GM03348 (cell line): ENCODE results near the gene ITGB6.
"Not testable (repeated sequence)": the region's sequence is repeated elsewhere in the genome, so short reads cannot be mapped to it uniquely, and the experiment has no call there.

Experiments
- DNase-seq: peaks from one replicate; pipeline ENCODE4 v3.0.0; 2012; ENCODE audit warnings: low spot score

Gene ITGB6

DNA sequence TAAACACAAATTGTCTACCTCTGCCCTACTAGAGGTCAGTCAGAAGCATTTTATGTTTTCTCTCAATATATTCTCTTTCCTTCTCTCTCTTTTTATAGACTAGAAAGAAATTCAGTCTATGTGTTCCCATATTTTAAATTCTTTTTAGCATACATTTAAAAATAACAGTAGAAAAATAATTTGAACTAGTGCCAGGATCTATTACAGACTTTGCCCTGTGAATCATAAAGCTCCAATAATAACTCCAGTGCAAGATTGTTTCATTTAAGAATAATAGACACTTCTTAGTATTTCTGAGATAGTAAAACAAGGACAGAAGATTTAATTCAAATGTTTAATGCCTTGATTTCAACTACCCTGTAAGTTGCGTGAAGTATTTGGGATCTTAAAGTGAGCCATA is 60.1 kb downstream of the ITGB6 start:
- DNase-seq = no peak

DNA sequence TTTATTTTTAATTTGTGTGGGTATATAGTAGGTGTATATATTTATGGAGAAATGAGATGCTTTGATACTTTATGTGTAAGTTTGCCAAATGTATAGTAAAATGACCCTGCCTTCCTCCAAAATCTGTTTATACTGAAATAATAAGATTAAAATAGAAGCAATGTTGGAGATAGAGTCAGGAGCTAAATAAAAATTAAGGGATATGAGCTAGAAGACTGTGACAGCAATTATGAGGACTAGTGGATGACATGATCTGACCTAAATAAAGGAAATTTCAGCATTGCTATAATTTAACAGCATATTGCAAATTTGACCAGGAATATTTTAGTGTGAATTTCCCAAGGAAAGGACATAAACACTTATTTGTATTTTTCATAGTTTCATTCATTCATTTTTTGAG is 60.7 kb downstream of the ITGB6 start:
- no peak for DNase-seq

DNA sequence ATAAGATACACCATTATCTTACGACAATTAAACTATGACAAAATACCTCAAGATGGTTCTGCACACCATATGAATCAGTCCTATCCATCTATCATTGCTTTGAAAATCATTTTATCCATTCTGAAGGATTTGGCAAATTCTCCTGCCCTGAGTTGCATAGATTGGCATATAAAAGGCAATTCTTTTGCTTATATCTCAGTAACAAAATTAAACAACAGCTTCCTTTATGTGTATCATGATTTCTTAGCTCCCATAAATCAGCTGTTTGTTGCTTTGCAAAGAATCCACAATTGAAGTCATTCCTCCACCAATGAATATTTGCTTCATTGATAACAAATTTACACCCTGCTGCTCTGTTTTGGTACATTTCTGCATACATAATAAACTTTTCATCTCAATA is 61.7 kb downstream of the ITGB6 start:
- DNase-seq = no peak

DNA sequence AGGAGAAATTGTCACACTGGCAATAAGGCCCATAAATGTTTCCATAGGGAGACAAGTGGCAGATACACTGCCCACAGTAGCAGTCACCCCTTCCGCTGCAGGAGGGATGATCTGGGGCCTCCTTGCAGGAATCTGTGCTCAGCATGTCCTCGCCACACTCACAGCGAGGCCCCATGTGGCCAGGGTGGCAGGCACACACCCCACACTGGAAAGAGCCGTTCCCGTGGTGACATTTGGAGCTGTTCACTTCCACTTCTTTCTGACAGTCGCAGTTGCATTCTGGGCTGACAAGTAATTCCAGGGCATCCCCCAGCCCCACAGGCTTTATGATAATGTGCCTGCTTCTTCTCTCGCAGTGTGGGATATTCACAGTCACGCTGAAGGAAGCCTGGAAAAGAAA is 62.6 kb downstream of the ITGB6 start:
- no peak for DNase-seq

DNA sequence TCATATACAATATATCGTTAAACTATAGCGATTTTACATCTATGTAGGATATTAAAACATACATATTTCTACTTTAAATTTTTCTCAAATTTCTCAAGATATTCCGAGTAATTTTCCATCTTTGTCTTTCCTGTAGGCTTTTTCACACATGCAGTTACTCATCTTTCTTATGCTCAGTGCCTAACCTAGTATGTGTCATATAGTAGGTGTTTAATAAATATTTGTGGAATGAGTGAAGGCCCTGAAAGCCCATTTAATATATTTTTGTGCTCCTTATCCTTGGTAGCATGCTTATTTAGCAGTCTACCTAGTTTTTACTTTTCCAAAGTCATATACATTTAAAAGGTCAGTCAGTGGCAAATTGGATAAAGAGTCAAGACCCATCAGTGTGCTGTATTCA is 67.3 kb downstream of the ITGB6 start:
- no peak for DNase-seq

DNA sequence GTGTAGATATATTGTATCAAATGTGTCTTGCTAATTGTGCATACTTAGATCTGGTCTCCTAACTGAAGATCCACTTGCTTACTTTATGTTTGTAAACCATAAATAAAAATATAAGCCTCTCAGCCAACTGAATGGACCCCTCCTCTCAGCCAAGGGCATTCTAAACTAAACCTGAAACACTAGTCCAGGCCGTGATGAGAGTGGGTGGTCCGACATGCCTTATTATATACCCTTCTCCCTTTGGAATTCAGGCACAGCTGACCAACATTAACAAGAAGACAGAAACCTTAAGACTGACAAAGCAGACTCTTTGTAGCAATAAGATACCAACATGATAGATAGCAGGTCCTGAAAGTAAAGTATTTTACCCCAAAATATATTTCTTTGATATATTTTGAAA is 73.3 kb downstream of the ITGB6 start:
- DNase-seq = no peak

DNA sequence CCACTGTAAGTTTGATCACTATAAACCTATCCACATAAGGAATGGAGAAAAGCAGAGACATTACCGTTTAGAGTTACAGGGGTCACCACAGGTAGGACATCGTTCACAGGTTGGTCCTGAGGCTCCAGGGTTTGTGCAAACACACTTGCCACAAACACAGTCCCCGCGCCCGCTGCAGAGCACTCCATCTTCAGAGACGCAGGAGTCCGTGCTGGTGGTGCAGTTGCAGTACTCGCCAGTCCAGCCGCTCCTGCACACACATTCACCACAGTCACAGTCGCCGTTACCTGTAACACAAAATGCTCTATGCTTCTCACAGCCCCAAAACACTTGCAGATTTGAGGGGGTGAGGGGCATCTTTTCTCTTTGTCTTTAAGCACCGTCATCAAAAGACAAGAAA is 73.8 kb downstream of the ITGB6 start:
- no peak for DNase-seq

DNA sequence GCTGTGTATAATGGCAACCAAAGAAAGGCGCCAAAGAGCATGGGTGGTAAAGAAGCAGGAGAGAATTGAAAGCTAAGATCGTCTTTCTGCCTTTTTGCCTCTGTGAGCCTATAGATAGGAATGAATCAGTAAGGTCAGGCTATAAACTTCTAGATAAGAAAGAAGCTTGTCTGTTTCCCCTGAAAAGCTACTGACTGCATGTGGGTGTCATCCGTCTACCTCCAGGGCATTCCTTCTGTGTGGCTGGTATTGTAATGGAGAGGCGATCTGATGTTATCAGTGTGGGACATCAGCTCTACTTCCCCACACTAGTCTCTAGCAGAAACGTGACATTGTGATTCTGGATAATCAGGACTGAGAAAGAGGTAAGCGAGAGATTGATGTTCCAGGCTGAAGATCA is 74.2 kb downstream of the ITGB6 start:
- DNase-seq = no peak

DNA sequence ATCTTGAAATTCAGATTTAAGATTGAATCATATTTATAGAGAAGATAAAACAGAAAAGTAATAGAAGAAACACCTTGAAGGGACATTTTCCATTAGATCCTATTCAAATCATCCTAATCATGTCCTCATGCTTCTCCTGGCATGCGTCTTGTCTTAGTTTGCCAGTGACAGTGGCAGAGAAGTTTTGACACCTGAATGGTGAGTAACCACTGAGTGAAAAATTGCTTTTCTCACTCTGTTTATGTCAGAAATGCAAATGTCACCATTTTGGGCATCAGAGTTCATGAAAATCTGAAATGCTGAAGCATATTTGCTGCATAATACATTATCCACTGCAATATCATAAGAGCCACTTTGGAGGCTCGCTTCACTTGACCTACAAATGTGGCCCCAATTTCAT is 74.7 kb downstream of the ITGB6 start:
- DNase-seq = no peak

DNA sequence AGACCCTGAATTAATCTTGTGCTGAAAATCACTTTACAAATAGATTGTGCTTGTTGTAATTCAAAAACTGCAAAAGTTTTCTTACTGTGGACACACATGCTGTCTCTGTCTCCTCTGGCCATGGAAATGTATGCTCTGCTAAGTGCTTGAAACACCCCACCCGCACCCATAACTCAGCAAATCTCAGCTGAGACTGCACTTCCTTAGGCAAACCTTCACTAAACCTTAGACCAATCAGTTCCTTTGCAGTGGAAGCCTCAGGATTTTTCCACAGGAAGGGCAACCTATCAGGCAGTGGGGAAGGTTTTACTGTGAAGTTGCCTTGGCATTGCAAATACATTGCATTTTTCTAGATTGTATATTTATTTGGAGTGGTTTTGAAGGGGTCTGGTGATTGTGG is 75.5 kb downstream of the ITGB6 start:
- no peak for DNase-seq

DNA sequence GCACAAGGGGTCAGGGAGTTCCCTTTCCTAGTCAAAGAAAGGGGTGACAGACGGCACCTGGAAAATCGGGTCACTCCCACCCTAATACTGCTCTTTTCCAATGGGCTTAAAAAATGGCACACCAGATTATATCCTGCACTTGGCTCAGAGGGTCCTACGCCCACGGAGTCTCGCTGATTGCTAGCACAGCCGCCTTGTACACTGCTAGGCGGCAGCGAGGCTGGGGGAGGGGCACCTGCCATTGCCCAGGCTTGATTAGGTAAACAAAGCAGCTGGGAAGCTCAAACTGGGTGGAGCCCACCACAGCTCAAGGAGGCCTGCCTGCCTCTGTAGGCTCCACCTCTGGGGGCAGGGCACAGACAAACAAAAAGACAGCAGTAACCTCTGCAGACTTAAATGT is 85.4 kb downstream of the ITGB6 start:
- DNase-seq = not testable (repeated sequence)

DNA sequence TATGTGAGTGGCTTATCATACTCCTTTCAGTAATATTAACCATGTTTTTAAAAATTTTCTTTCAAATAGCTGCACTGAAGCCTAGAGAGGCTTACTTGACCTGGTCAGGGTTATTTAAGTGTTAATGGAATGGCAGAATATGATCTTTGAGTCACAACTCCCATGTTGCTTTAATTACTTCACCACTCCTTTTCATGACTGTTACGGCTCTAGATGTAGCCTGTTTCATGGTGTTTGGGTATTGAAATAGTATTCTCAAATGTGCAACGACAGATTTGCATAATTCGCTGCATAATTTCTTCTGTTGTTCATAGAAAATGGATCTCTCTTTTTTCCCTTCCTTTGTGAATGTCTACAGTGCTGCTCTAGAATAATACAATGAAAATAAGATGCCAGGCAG is 86.1 kb downstream of the ITGB6 start:
- peak; percentile 37 for DNase-seq

DNA sequence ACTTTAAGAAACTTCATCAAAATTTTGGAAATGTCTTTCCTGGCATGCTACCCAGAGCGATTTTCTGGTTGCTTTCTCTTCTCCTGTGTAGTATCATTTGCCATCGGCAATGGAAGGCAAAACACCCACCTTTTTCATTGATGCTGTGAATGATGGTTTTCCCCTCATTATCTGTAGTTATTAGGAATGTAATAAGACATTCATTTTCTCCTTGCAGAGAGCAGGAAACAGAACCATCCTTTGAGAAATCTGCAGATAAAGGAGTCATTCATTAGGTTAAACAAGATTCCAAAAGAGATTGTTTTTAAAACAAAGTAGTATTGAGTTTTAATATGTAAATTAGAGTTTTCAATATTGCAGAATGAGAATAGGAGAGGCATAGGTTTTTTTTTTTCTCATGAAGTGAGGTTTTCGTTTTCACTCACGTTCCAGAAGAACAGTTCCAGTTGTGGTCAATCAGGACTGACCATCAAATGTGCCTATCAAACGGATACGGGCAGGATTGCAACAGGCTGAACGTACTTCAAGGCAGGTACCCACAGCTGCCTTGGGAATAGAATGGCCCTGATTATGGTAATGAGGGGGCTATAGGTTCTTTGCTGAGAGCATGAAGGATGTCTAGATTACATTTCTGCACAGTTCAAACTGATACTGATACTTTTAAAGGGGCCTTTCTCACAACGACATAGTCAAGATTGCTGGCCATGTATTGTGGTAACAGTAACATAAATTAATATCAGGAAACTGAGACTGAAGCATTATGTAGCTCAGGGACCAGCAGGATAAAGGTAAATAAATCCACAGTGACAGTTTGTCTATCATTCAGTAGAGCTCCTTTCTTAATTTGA is 87.9 kb downstream of the ITGB6 start:
- no peak for DNase-seq

DNA sequence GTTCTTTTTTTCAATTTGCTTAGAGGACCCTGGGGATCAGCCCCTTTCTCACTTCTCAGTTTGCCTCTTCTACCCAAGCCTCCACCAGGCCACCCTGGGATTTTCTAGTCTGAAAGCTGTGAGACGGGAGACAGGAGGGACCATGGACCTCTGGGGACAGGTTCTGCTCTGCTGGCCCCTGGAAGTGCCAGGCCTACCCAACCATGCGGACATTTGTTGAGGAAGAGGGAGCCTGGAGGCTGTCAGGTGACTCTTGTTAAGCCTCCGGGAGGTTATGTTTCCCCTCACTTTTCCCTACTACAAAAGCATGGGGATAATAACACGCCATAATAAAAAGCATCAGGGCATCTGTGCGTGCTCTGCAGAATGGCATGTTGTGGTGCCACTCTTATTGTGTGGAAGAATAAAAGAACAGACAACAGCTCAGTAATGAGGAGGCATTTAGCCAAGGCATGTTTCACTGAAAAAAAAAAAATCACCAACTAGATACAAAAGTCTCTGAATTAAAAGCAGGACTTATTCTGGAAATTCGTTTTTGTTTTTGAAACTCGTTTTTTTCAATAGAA is 89.3 kb downstream of the ITGB6 start:
- DNase-seq = no peak

DNA sequence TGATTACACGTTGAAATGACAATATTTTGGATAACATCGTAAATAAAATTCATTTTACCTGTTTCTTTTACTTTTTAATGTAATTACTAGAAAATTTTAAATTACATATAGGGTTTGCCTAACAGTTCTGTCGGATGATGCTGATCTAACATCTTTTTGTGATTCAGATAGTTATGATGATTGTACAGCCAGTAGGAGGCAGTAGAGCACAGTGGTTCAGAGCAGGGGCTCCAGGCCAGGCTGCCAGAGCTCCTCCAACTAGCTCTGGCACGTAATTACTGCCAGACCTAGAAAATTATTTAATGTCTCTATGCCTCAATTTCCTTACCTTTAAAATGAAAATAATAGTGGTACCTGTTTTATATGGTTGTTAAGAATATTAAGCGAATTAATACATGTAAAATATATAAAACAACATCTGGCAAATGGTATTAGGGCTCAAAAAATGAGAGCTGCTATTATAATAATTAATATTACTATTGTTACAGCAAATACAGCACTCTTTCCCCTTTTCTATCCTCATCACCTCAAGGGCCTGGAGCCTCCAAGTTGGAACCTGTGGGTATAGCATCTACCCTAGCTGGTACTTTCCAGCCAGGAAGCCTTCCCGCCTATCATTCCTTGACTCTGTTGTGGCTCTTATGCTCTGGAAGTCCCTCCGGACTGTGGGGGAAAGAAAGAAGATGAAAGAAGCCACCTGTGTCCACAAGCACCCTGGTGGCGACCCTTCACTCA is 90.0 kb downstream of the ITGB6 start:
- peak; percentile 88 for DNase-seq

DNA sequence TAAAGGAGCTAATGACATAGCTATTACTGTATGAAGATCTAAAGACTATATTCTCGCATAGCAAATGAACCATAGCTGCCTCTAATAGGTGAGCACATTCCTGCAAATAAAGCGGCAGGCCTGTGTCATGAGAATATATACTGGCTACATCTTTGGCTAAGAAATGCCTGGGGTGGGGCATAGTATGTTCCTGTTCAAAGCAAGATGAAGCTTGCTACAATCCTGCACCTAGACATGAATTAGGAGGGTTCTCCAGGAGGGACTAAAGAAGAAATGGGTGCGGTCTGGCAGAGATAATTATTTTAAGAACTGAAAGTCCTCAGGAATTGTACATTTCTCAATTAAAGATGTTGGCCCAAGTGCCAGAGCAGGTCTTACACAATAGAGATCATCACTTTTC is 90.8 kb downstream of the ITGB6 start:
- DNase-seq = no peak

DNA sequence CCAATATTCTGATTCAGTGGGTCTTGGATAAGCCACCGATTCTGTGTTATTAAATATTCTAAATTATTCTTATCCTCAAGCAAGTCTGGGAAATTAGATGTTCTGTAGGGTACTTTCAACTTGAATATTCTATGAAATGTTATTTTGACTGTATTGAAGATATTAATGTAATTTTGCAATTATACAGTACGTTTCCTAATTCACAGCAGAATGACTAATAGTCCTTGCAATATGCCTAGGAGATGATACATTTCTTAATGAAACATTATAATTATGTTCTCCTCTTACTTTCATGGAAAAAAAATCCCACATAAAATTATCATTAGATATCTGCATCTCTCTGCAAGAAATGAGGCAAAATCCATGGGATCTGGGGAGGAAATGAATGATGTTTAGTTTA is 91.4 kb downstream of the ITGB6 start:
- DNase-seq = no peak

DNA sequence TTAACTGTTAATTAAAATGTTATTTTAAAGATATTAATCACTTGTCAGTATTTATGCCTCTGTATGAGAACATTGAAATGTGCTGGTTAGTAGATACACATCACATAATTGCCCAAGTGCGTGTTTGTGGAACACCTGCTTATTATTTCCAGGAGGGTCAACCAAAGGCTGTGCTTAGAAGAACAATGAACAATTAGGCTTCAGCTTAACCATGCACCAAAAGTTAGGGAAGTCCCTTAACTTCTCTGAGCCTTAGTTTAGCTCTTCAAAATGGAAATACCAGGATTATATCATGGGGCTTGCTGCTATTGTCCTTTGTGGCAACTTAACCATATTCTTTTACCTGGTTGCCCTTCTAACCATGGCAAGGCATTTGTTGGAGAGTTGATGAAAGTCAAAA is 94.7 kb downstream of the ITGB6 start:
- no peak for DNase-seq

DNA sequence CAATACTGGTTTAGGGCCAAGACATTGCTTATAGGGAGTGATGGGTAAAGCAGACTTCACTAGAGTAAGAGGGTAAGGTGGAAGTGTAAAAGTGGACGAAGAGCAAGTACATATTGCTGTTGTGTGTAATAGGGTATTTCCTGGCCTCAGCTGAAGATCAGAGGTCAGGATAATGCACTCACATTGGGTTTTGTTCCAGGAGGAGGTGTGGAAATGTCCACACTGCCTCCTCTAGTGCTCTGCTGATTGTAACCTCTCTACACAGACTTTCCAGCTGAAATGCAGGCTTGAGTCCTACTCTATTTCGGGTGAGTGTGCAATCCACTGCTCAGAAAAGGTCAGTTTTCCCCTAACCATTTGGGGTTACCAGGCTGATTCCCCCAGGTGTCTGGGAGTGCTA is 96.0 kb downstream of the ITGB6 start:
- DNase-seq = no peak

DNA sequence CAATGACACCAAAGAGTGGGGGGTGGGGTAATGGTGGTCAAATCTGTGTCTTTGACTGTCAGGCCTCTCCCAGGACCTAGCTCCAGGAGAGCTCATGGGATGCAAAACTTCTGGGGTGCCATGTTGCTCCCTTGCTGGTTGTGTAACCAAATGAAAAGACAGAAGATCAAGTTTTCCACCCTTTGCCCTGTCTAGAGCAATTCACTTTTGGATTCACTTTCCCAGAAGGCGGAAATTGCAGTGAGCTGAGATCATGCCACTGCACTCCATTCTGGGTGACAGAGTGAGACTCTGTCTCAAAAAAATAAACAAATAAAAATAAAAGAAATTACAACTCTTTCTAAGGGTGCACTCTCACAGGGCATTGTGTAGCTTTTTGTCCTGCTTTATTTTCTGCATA is 102.7 kb downstream of the ITGB6 start:
- DNase-seq = no peak

DNA sequence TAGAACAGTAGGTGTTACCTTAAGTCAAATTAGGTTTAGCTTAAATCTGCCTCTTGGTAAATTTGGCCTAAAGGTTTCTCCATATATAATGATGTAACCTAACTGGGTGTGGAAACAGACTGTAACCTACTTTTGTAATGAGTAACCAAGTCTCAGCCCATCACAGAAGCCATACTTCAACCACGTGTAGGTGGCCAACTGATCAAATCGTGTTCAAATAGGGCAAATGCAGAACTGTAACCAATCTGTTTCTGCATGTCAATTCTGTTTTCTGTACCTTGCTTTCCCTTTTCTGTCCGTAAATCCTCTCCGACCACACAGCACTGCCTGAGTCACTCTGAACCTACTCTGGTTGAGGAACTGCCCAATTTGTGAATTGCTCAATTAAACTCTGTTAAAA is 103.7 kb downstream of the ITGB6 start:
- no peak for DNase-seq

DNA sequence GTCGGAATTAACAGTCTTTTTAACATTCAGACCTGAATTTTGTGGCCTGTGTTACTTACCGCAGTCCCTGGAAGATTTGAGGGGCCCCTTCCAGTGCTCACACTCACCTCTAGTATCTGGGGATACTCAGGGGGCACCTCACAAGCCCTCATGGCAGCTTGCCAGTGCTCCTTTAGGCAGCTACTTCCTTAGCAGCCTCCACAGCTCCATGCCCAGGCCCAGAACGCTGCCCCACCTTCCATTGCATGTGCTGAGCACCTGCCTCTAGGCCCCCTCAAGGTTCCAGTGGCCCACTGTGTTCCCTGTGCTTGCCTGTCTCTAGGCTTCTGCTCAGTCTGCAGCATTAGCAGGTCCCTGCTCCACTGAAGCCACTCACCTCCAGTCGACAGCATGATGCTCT is 107.6 kb downstream of the ITGB6 start:
- no peak for DNase-seq

DNA sequence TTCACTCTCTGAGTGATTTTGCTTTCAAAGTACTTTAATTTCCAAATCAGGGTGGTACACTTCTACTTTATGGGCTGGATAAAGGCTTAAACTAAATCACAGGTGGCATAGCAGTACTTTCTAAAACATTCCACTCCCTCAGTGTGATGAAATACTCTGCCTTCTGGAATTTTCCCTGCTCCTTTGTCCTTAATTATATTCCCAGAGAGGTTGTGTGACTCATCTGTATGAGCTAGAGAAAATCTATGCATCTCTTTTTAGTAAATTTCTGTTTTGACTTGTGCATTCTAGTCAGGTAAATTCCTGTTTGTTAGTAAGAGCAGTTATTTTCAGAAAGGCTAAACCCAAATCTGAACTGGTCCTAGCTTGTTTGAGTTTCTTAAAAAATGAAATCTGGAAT is 108.7 kb downstream of the ITGB6 start:
- peak; percentile 60 for DNase-seq
